ENCODE measurements around the gene STRN.
"Not testable (repeated sequence)": the region's sequence is repeated elsewhere in the genome, so short reads cannot be mapped to it uniquely, and the experiment has no call there.

STRN gene

GRCh38 chr2:36834731-36835524, 131.4 kb downstream of the STRN start:
- ATAC-seq, result no peak

GRCh38 chr2:36834203-36834602, 132.1 kb downstream of the STRN start:
- no peak for ATAC-seq

GRCh38 chr2:36831185-36831584, 135.2 kb downstream of the STRN start:
- no peak for ATAC-seq

GRCh38 chr2:36824683-36825082, 141.7 kb downstream of the STRN start:
- ATAC-seq, result not testable (repeated sequence)

GRCh38 chr2:36824273-36824672, 142.1 kb downstream of the STRN start:
- ATAC-seq, result no peak

- ATAC-seq, result no peak
Observed at GRCh38 chr2:36823862-36824261, 142.5 kb downstream of the STRN start.

- no peak for ATAC-seq
Observed at GRCh38 chr2:36820942-36821605, 145.3 kb downstream of the STRN start.

- ATAC-seq, result no peak
Observed at GRCh38 chr2:36819095-36819711, 147.1 kb downstream of the STRN start.

GRCh38 chr2:36818542-36818941, 147.8 kb downstream of the STRN start:
- no peak for ATAC-seq

GRCh38 chr2:36812196-36812595, 154.1 kb downstream of the STRN start:
- ATAC-seq, result no peak

- no peak for ATAC-seq
Observed at GRCh38 chr2:36811071-36811470, 155.3 kb downstream of the STRN start.

- no peak for ATAC-seq
Observed at GRCh38 chr2:36809069-36809445, 157.3 kb downstream of the STRN start.

GRCh38 chr2:36808386-36809068, 157.8 kb downstream of the STRN start:
- no peak for ATAC-seq

GRCh38 chr2:36807223-36807886, 159.0 kb downstream of the STRN start:
- ATAC-seq, result no peak

GRCh38 chr2:36805635-36806224, 160.6 kb downstream of the STRN start:
- ATAC-seq, result no peak

- ATAC-seq, result no peak
Observed at GRCh38 chr2:36802952-36803351, 163.4 kb downstream of the STRN start.

GRCh38 chr2:36801088-36801487, 165.2 kb downstream of the STRN start:
- peak in 1 of 2 donors; percentile 28 for ATAC-seq

GRCh38 chr2:36800381-36800780, 166.0 kb downstream of the STRN start:
- peak; percentile 76 to 78 for ATAC-seq

- ATAC-seq, result no peak
Observed at GRCh38 chr2:36798724-36799123, 167.6 kb downstream of the STRN start.

GRCh38 chr2:36797324-36798070, 168.8 kb downstream of the STRN start:
- ATAC-seq, result no peak

All from activated CD4-positive, CD25-positive, alpha-beta regulatory T cell treated with anti-CD3 and anti-CD28 coated beads, Interleukin-2, amount 50 U/mL, for 24 hours (primary cell).